Tibial artery (tissue), 4 donors: ENCODE data around the gene ZNF219.

Experiments used
- DNase-seq, 2 donors: peaks; one replicate each; pipeline ENCODE4 v3.0.0-alpha.2; 2019
- H3K27ac ChIP-seq, 2 donors: fragments of 200-600 bp; sonication (generic) in 1 of 2; 1 replicate in 1 of 2; 2 replicates in 1 of 2; pipeline ENCODE4 v1.5.1; 2018 to 2019; ENCODE audit warnings: mild to moderate bottlenecking in 1 of 2
- H3K27me3 ChIP-seq, 2 donors: fragments of 200-600 bp; sonication (generic) in 1 of 2; one replicate each; pipeline versions ENCODE4 v1.5.1 to v1.6.0; 2016 to 2019
- H3K36me3 ChIP-seq, 3 donors: fragments of 200-600 bp; sonication (generic) in 2 of 3; one replicate each; pipeline ENCODE4 v1.5.1; 2016 to 2019; ENCODE audit warnings: mild to moderate bottlenecking in 2 of 3
- H3K4me1 ChIP-seq, 4 donors: fragments of 200-600 bp; sonication (generic) in 2 of 4; 1 replicate in 3 of 4; 2 replicates in 1 of 4; pipeline ENCODE4 v1.5.1; 2016 to 2019
- H3K4me3 ChIP-seq, 2 donors: fragments of 200-600 bp; sonication (generic) in 1 of 2; 1 replicate in 1 of 2; 2 replicates in 1 of 2; pipeline ENCODE4 v1.5.1; 2018 to 2019; ENCODE audit warnings: mild to moderate bottlenecking in 2 of 2
- H3K9me3 ChIP-seq, 3 donors: fragments of 200-600 bp; sonication (generic) in 1 of 3; one replicate each; pipeline ENCODE4 v1.5.1; 2016 to 2019
- CTCF ChIP-seq, 2 experiments: fragments of 200-600 bp in 1 of 2; fragments of 450-650 bp in 1 of 2; IDR thresholded peaks; one replicate each; pipeline ENCODE4 v1.5.1; 2017 to 2019; ENCODE audit warnings: antibody characterized with exemption in 2 of 2, mild to moderate bottlenecking in 1 of 2, moderate library complexity in 1 of 2
- intact Hi-C: fragments of 100-400 bp; cut with DNase I; formaldehyde crosslinking; loops from one replicate; pipeline ENCODE4 v1.15.0; 2023; ENCODE audit warnings: low total_unique reads

ZNF219 gene

GRCh38 chr14:21093018-21093417 lies 5.4 kb downstream of the ZNF219 start:
- peaks cover 0 to 50% (median 25%) of the 10 kb centered on the region in 3 donors for H3K36me3 ChIP-seq
- no peak for DNase-seq
- peaks cover 0 to 24% (median 24%) of the 10 kb centered on the region in 4 donors for H3K4me1 ChIP-seq
- TF ChIP-seq CTCF (IDR thresholded peaks at IDR 0.05): no peak
- H3K27ac ChIP-seq: no peak overlapping the region
- H3K9me3 ChIP-seq: no peaks in the 10 kb centered on the region
- intact Hi-C loops: loop anchor here (5.0 kb wide), 1 partner anchor 289 kb away; the partner anchor contains the start of gene SUPT16H
- H3K27me3 ChIP-seq: no peaks in the 10 kb centered on the region
- no peak overlapping the region for H3K4me3 ChIP-seq

GRCh38 chr14:21092273-21093011 lies 6.0 kb downstream of the ZNF219 start:
- Histone ChIP-seq H3K9me3 (no peaks in the 10 kb centered on the region), H3K4me1 (peaks cover 0 to 26% (median 20%) of the 10 kb centered on the region in 4 donors), H3K27ac (peak overlapping the region; percentile 29 to 47), H3K4me3 (no peak overlapping the region), H3K36me3 (peaks cover 0 to 55% (median 25%) of the 10 kb centered on the region in 3 donors), H3K27me3 (no peaks in the 10 kb centered on the region)
- peak; percentile 100 for TF ChIP-seq CTCF (IDR thresholded peaks at IDR 0.05)
- intact Hi-C loops: loop anchor here (5.0 kb wide), 1 partner anchor 290 kb away; the partner anchor contains the start of gene SUPT16H
- DNase-seq: peak; percentile 77 to 89

DNA sequence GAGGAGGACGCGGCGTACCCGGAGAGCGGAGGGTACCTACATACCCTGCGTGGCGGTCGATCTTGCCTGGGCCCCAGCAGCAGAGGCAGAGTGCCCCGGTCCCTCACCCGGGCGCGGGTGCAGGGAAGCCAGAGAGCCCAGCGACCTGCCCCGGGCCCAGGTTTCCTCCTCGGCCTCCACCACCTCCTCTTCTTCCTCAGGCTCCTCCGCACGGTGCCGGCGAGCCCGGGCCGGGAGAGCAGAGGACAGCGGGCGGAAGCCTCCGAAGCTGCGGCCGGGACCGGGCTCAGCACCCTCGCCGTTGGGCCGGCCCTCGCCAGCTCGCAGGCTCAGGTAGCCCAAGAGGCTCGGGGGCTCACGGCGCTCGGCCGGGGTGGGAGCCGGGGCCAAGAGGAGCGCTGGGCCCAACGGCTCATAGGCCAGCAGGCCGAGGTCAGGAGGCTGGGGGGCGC lies 6.6 kb downstream of the ZNF219 start:
- Histone ChIP-seq H3K9me3 (no peaks in the 10 kb centered on the region), H3K36me3 (peaks cover 0 to 61% (median 25%) of the 10 kb centered on the region in 3 donors), H3K4me3 (no peak overlapping the region), H3K27ac (peak overlapping the region; percentile 29 to 47), H3K4me1 (peaks cover 0 to 26% (median 14%) of the 10 kb centered on the region in 4 donors), H3K27me3 (no peaks in the 10 kb centered on the region)
- no peak for TF ChIP-seq CTCF (IDR thresholded peaks at IDR 0.05)
- intact Hi-C loops: loop anchor here (1.0 to 5.0 kb wide), 3 partner anchors 14 to 290 kb away; partner anchors contain the start of gene SUPT16H
- DNase-seq: no peak

DNA sequence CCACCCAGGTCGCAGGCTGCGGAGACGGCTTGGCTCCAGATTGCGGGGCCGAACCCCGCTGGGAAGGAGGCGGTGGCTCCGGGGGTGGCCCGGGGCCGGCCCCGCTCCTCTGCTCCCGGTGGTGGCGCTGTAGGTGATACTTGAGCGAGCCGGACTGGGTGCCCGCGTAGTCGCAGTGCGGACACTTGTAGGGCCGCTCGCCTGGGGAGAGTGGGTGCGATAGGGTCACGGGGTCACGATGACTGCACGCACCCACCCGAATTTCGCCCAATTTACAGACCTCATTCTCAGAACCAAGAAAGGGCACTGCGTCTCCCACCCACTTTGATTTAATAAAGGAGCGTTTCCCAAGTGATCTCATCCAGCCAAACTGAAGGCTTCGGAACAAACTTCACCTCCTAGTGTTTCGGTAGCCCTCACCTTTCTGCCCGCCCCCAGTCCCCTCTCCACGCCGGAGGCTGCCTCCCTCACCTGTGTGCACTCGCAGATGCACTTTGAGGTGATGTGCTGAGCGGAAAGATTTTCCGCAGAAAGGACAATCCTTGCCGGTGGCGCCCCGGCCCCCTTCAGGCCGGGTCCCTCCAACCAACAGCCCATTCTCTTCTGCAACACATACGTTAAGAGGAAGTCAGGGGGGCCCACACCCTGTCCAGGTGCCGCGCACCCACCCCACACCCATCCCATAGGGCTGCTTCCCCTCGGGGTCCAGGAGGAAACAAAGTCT lies 7.4 kb downstream of the ZNF219 start:
- intact Hi-C loops: loop anchor here (1.0 to 5.0 kb wide), 3 partner anchors 15 to 291 kb away; partner anchors contain the start of gene SUPT16H
- no peak overlapping the region for H3K4me3 ChIP-seq
- peaks cover 0 to 64% (median 25%) of the 10 kb centered on the region in 3 donors for H3K36me3 ChIP-seq
- TF ChIP-seq CTCF (IDR thresholded peaks at IDR 0.05): no peak
- H3K27ac ChIP-seq: peak overlapping the region in 1 of 2 donors; percentile 15
- no peak for DNase-seq
- H3K4me1 ChIP-seq: peaks cover 0 to 19% (median 7%) of the 10 kb centered on the region in 4 donors
- no peaks in the 10 kb centered on the region for H3K9me3 ChIP-seq
- H3K27me3 ChIP-seq: no peaks in the 10 kb centered on the region

DNA sequence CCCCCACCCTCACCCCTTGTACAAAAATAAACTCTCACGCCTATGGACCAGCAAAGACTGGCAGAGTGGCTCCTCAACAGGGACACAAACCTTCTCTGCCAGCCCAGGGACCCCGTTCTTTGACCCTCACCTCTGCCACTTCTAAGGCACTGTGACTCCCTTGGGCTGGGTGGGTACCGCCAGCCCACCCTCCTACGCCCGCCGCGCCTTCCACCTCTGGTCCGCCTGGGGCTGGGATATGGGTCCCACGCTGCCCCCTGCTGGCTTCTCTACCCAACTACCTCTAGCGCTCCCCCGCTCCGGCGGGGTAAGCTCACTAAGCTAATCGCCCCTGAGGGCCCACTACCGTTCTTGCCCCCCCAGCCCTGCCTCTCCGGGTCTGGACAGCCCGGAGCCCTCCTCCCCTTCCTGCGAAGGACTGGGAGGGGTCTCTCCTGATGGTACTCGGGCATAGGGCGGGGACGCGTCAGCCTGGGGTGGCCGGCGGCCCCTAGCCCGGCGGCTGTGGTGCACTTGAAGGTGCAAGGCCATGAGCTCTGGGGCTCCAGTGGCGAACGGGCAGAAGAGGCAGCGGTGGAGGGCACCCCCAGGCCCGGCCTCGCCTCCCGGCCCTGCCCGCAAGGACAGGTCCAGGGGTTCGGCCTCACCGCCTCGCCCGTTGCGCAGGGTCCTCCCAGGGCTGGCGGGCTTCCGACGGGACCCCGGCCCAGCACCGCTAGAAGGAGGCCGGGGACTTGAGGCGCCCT lies 8.1 kb downstream of the ZNF219 start:
- no peaks in the 10 kb centered on the region for H3K9me3 ChIP-seq
- no peaks in the 10 kb centered on the region for H3K27me3 ChIP-seq
- peak in 1 of 2 donors; percentile 69 for DNase-seq
- intact Hi-C loops: loop anchor here (2.0 to 5.0 kb wide), 2 partner anchors 22 to 292 kb away; partner anchors contain the start of gene SUPT16H
- H3K4me1 ChIP-seq: peaks cover 0 to 12% (median 3%) of the 10 kb centered on the region in 4 donors
- peak overlapping the region in 1 of 2 donors; percentile 15 for H3K27ac ChIP-seq
- H3K36me3 ChIP-seq: peaks cover 7 to 72% (median 32%) of the 10 kb centered on the region in 3 donors
- peak; percentile 52 to 55 for TF ChIP-seq CTCF (IDR thresholded peaks at IDR 0.05)
- H3K4me3 ChIP-seq: no peak overlapping the region
